Loucy (cell line): ENCODE measurements around the gene MACROH2A2.

Experiments used
- EZH2phosphoT487 ChIP-seq: fragments of 200-600 bp; IDR thresholded peaks from 2 replicates; pipeline ENCODE4 v1.6.1; 2018; ENCODE audit warnings: antibody characterized with exemption, mild to moderate bottlenecking, moderate library complexity, borderline replicate concordance
- TF ChIP-seq, protein P1 (sequence below): fragments of 200-600 bp; sonication (generic); conservative IDR thresholded peaks from 2 replicates; pipeline ENCODE4 v1.5.1; 2014; ENCODE audit warnings: mild to moderate bottlenecking, antibody characterized with exemption, low read length

DNA sequence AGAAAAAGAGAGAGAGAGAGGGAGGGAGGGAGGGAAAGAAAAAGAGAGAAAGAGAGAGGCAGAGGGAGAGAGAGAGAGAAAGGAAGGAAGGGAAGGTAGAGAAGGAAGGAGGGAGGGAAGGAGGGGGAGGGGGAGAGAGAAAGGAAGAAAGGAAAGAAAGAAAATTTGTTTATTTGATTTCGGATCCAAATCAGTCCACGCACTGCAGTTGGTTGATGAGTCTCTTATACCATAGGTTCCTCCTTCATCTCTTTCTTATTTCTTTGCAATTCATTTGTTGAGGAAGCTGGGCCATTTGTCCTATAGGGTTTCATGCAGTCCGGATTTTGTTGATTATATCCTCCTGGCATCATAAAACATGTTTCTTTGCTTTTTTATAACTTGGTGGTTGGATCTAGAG, 45.6 kb downstream of the MACROH2A2 start:
- TF ChIP-seq, protein P1, sequence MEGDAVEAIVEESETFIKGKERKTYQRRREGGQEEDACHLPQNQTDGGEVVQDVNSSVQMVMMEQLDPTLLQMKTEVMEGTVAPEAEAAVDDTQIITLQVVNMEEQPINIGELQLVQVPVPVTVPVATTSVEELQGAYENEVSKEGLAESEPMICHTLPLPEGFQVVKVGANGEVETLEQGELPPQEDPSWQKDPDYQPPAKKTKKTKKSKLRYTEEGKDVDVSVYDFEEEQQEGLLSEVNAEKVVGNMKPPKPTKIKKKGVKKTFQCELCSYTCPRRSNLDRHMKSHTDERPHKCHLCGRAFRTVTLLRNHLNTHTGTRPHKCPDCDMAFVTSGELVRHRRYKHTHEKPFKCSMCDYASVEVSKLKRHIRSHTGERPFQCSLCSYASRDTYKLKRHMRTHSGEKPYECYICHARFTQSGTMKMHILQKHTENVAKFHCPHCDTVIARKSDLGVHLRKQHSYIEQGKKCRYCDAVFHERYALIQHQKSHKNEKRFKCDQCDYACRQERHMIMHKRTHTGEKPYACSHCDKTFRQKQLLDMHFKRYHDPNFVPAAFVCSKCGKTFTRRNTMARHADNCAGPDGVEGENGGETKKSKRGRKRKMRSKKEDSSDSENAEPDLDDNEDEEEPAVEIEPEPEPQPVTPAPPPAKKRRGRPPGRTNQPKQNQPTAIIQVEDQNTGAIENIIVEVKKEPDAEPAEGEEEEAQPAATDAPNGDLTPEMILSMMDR, result no peak
- no peak for TF ChIP-seq EZH2phosphoT487
